Upper lobe of right lung (tissue), 1 donor: ENCODE data around the gene GPR162. TPM values are rescaled to one million over a fixed set of nuclear protein-coding genes. Genes with fewer than 3 reads are reported as not detected.
A peak's percentile ranks its signal among the peaks of the same experiment; 100 is the strongest.

ENCODE experiments used
- ATAC-seq: fragments of 200-7000 bp; cut with Tn5 transposase; one replicate; pipeline ENCODE4 v1.9.1; 2020; ENCODE audit warnings: mild to moderate bottlenecking, moderate library complexity
- DNase-seq: peaks from one replicate; pipeline ENCODE4 v3.0.0-alpha.2; 2020
- H3K27ac ChIP-seq: fragments of 200-600 bp; one replicate; pipeline ENCODE4 v1.8.0; 2022
- H3K27me3 ChIP-seq: fragments of 200-600 bp; one replicate; pipeline ENCODE4 v1.8.0; 2022; ENCODE audit warnings: mild to moderate bottlenecking
- H3K36me3 ChIP-seq: fragments of 200-600 bp; one replicate; pipeline ENCODE4 v1.8.0; 2022
- H3K4me1 ChIP-seq: fragments of 200-600 bp; one replicate; pipeline ENCODE4 v1.8.0; 2022
- H3K4me3 ChIP-seq: fragments of 200-600 bp; one replicate; pipeline ENCODE4 v1.8.0; 2022; ENCODE audit warnings: mild to moderate bottlenecking
- H3K9me3 ChIP-seq: fragments of 200-600 bp; one replicate; pipeline ENCODE4 v1.8.0; 2022
- intact Hi-C: fragments of 100-400 bp; cut with DNase I; formaldehyde crosslinking; loops from one replicate; pipeline ENCODE4 v1.11.0; 2022
- total RNA-seq: library from RNA; stranded (reverse); fragmentation: NEBNext Ultra II Directional; extraction: Animal tissue kit (Norgen Biotek cat#: 25700); gene quantifications from one replicate; pipeline ENCODE4 v1.2.1, GENCODE V29; 2021
- TF ChIP-seq, protein P1 (sequence below): fragments of 200-600 bp; IDR thresholded peaks from one replicate; pipeline ENCODE4 v1.8.0; 2022; ENCODE audit warnings: antibody characterized with exemption
- donor health status: DM: no; HTN: yes; CAD: no; lungs with severe emphysema.

Gene GPR162
- total RNA-seq, 1 donor from 2014 or later: 17.1 TPM

DNA sequence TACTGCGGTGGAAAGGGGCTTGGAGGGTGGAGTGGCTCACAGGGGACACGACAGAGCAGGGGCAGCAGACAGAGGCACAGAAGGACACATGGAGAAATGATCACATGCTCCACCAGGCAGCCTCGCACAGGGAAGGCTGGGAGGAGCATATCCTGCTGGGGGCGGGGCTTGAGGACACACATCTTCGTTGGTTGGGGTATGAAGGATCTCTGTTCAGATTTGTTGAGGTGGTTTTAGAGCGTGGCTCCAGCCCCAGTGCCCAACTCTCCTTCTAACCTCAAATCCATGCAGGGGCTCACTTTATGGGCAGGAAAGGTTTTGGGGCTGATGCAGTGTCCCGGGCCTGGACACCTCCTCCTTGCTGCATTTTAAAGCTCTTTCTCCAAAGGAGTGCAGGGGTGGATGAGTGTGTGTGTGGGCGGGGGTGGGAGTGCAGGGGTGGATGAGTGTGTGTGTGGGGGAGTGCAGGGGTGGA is 5.9 kb downstream of the GPR162 start:
- Histone ChIP-seq H3K4me3 (no peak overlapping the region), H3K36me3 (no peaks in the 10 kb centered on the region), H3K27ac (no peak overlapping the region), H3K27me3 (no peaks in the 10 kb centered on the region), H3K9me3 (no peaks in the 10 kb centered on the region), H3K4me1 (peaks cover 5% of the 10 kb centered on the region)
- TF ChIP-seq, protein P1, sequence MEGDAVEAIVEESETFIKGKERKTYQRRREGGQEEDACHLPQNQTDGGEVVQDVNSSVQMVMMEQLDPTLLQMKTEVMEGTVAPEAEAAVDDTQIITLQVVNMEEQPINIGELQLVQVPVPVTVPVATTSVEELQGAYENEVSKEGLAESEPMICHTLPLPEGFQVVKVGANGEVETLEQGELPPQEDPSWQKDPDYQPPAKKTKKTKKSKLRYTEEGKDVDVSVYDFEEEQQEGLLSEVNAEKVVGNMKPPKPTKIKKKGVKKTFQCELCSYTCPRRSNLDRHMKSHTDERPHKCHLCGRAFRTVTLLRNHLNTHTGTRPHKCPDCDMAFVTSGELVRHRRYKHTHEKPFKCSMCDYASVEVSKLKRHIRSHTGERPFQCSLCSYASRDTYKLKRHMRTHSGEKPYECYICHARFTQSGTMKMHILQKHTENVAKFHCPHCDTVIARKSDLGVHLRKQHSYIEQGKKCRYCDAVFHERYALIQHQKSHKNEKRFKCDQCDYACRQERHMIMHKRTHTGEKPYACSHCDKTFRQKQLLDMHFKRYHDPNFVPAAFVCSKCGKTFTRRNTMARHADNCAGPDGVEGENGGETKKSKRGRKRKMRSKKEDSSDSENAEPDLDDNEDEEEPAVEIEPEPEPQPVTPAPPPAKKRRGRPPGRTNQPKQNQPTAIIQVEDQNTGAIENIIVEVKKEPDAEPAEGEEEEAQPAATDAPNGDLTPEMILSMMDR: no peak
- DNase-seq (peak; percentile 83), ATAC-seq (peak; percentile 50)
- intact Hi-C loops: loop anchor here (10.0 kb wide), 1 partner anchor 93 kb away; no protein-coding TSS in a partner anchor

DNA sequence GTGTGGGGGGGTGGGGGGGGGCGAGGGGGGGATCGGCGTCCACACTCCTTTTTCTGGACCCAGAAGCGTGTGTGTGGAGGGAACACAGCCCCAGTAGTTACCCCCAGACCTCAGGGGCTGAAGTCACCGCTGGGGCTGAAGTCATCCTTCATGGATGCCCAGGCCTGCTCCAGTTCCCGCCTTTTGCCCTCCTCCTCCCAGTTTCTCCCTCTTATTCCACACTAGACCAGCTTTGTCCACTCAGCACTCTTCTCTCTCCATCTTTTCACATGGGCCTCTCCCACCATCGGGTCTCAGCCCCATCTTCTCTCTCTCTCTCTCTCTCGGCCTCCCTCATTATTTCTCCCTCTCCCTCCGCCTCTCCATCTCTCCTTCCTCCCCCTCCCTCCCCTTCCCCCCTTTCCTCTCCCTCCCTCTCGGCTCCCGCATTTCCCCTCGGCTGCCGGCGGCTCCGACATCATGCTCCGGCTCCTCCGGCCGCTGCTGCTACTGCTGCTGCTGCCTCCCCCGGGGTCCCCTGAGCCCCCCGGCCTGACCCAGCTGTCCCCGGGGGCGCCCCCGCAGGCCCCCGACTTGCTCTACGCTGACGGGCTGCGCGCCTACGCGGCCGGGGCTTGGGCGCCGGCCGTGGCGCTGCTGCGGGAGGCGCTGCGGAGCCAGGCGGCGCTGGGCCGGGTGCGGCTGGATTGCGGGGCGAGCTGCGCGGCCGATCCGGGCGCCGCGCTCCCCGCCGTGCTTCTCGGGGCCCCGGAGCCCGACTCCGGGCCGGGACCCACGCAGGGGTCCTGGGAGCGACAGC is 6.6 kb downstream of the GPR162 start, which contains the start of gene P3H3:
P3H3 (plus strand) TSS at position 426 of the 799 bp plus-strand sequence; CDS start at position 460, 34 bp downstream.
- no peaks in the 10 kb centered on the region for H3K9me3 ChIP-seq
- peak within 1 kb of the TSS; percentile 44 for H3K27ac ChIP-seq
- TF ChIP-seq, protein P1: no peak
- no peaks in the 10 kb centered on the region for H3K36me3 ChIP-seq
- ATAC-seq (peak; percentile 5), DNase-seq (no peak)
- intact Hi-C loops: loop anchor here (10.0 kb wide), 1 partner anchor 93 kb away; no protein-coding TSS in a partner anchor
- no peaks in the 10 kb centered on the region for H3K27me3 ChIP-seq
- H3K4me3 ChIP-seq: peak within 1 kb of the TSS; percentile 62
- H3K4me1 ChIP-seq: peaks cover 5% of the 10 kb centered on the region

DNA sequence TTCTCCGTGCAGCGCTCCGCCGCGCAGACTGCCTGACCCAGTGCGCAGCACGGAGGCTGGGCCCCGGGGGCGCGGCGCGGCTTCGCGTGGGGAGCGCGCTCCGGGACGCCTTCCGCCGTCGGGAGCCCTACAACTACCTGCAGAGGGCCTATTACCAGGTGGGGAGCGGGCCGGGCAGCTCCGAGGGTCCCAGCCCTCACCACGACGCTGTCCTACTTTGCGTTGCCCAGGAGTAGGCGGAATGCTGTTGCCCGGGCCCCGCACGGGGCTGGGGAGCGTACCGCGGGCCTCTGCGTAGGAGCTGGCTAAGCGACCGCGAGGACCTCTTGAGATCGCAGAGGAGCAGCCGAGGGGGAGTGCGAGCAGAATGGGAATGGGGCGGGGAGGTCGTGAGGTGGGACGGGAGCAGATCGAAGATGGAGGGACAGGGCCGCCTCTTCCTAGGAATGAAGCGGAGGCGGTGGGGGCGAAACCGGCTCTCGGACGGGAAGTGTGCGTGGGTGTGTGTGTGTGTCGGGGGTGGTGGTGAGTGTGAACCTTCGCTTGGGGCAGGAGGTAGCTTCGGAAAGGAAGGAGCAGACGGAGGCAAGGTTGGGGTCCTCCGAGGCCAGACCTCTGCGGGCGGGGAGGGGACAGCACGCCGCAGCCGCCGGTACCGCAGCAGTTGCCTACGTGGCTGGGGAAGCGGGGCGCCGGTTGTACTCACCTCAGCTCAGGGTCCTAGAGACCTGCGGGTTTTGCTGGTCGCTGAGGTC is 7.3 kb downstream of the GPR162 start:
- H3K4me1 ChIP-seq: peaks cover 5% of the 10 kb centered on the region
- TF ChIP-seq, protein P1: no peak
- peak overlapping the region; percentile 62 for H3K4me3 ChIP-seq
- DNase-seq: no peak
- no peaks in the 10 kb centered on the region for H3K36me3 ChIP-seq
- H3K27me3 ChIP-seq: no peaks in the 10 kb centered on the region
- intact Hi-C loops: loop anchor here (10.0 kb wide), 1 partner anchor 94 kb away; no protein-coding TSS in a partner anchor
- H3K27ac ChIP-seq: peak overlapping the region; percentile 44
- H3K9me3 ChIP-seq: no peaks in the 10 kb centered on the region
- peak; percentile 21 for ATAC-seq

DNA sequence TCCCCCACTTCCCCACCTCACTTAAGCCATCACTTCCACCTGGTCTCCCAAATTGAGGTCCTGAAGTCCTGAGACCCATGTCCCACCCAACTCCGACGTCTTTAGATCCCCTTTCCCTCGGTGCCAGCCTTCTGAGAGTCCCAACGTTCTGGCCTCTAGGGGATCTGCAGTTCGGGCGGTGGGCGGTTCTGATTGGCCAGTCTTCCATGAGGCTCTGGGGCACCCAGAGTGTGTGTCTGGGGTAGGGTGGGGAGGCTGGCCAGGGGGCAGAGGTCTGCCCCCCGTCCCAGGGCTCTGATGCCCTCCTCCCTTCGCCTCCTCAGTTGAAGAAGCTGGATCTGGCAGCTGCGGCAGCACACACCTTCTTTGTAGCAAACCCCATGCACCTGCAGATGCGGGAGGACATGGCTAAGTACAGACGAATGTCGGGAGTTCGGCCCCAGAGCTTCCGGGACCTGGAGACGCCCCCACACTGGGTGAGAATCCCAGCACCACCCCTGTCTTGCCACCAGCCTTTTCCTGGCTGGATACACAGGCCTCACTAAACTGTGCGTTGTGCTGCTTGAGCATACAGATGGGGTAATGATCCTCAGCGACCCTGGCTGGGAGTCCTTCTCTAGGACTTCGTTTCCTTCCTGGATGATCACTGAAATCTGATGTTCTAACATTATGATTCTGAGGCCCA is 8.1 kb downstream of the GPR162 start:
- no peaks in the 10 kb centered on the region for H3K27me3 ChIP-seq
- H3K9me3 ChIP-seq: no peaks in the 10 kb centered on the region
- no peaks in the 10 kb centered on the region for H3K36me3 ChIP-seq
- intact Hi-C loops: loop anchor here (10.0 kb wide), 1 partner anchor 95 kb away; no protein-coding TSS in a partner anchor
- H3K4me3 ChIP-seq: peak overlapping the region; percentile 62
- H3K4me1 ChIP-seq: peaks cover 5% of the 10 kb centered on the region
- peak overlapping the region; percentile 44 for H3K27ac ChIP-seq
- no peak for DNase-seq
- ATAC-seq: no peak
- TF ChIP-seq, protein P1: no peak

DNA sequence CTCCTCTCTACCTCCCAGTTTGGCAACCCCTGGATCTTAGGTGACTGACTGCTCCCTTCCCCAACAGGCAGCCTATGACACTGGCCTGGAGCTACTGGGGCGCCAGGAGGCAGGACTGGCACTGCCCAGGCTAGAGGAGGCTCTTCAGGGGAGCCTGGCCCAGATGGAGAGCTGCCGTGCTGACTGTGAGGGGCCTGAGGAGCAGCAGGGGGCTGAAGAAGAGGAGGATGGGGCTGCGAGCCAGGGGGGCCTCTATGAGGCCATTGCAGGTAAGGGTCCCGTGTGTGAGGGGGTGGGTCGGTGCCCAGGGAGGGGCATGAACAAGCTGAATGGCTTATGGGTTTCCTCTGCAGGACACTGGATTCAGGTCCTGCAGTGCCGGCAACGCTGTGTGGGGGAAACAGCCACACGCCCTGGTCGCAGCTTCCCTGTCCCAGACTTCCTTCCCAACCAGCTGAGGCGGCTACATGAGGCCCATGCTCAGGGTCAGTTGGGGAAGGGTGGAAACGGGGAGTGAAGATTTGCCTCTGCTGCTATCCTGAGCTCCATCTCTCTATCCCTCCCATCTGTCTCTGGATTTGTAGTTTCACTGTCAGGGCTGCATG is 8.8 kb downstream of the GPR162 start:
- Histone ChIP-seq H3K27ac (no peak overlapping the region), H3K4me1 (peaks cover 5% of the 10 kb centered on the region)
- ATAC-seq: no peak

More for the DNA sequence above, 8.8 kb downstream of the GPR162 start:
- DNase-seq: no peak
- no peak overlapping the region for H3K4me3 ChIP-seq
- TF ChIP-seq, protein P1: no peak
- no peaks in the 10 kb centered on the region for H3K9me3 ChIP-seq
- no peaks in the 10 kb centered on the region for H3K27me3 ChIP-seq
- intact Hi-C loops: no loop called here
- H3K36me3 ChIP-seq: no peaks in the 10 kb centered on the region
